Middle frontal gyrus (tissue), 1 donor: ENCODE data around the gene MPC1.
"Not testable (repeated sequence)": the region's sequence is repeated elsewhere in the genome, so short reads cannot be mapped to it uniquely, and the experiment has no call there.

Experiments used
- DNase-seq: peaks from one replicate; pipeline ENCODE4 v3.0.0-alpha.2; 2015; ENCODE audit warnings: low spot score; ENCODE audit errors: extremely low spot score

MPC1 gene

GRCh38 chr6:166346965-166347364 is 35.8 kb downstream of the MPC1 start:
- DNase-seq = no peak

GRCh38 chr6:166346449-166346848 is 36.3 kb downstream of the MPC1 start:
- no peak for DNase-seq

GRCh38 chr6:166345672-166346071 is 37.1 kb downstream of the MPC1 start:
- DNase-seq = not testable (repeated sequence)

GRCh38 chr6:166344921-166345320 is 37.8 kb downstream of the MPC1 start:
- not testable (repeated sequence) for DNase-seq

GRCh38 chr6:166344240-166344639 is 38.5 kb downstream of the MPC1 start:
- no peak for DNase-seq

- no peak for DNase-seq
These were observed 39.6 kb downstream of the MPC1 start for GRCh38 chr6:166343150-166343487.

GRCh38 chr6:166342349-166343149 is 40.2 kb downstream of the MPC1 start, which contains the start of gene SFT2D1:
SFT2D1 (minus strand) TSS chr6:166342545; CDS start chr6:166342481, 64 bp downstream.
- DNase-seq = peak; percentile 53

GRCh38 chr6:166341977-166342348 is 40.8 kb downstream of the MPC1 start:
- DNase-seq = no peak

- DNase-seq = no peak
These were observed 41.3 kb downstream of the MPC1 start for GRCh38 chr6:166341464-166341863.

- no peak for DNase-seq
These were observed 43.9 kb downstream of the MPC1 start for GRCh38 chr6:166338854-166339253.

- DNase-seq = no peak
These were observed 45.9 kb downstream of the MPC1 start for GRCh38 chr6:166336847-166337246.

GRCh38 chr6:166335378-166336302 is 47.1 kb downstream of the MPC1 start:
- no peak for DNase-seq

GRCh38 chr6:166334878-166335277 is 47.9 kb downstream of the MPC1 start:
- DNase-seq = no peak

- no peak for DNase-seq
These were observed 49.4 kb downstream of the MPC1 start for GRCh38 chr6:166333172-166333995.

- no peak for DNase-seq
These were observed 51.0 kb downstream of the MPC1 start for GRCh38 chr6:166331503-166332415.

GRCh38 chr6:166330612-166331011 is 52.1 kb downstream of the MPC1 start:
- DNase-seq = peak; percentile 40

- DNase-seq = no peak
These were observed 57.2 kb downstream of the MPC1 start for GRCh38 chr6:166325383-166326042.

GRCh38 chr6:166323395-166323794 is 59.3 kb downstream of the MPC1 start:
- DNase-seq = no peak

GRCh38 chr6:166318649-166319600 is 63.8 kb downstream of the MPC1 start:
- DNase-seq = no peak
